ENCODE measurements around the gene SMAD2.
A peak's percentile ranks its signal among the peaks of the same experiment; 100 is the strongest.
"Not testable (repeated sequence)": the region's sequence is repeated elsewhere in the genome, so short reads cannot be mapped to it uniquely, and the experiment has no call there.

Gene SMAD2

GRCh38 chr18:47930199-47930930 is at the start of gene SMAD2:
TSS of gene SMAD2 (minus strand) at chr18:47930659. CDS start at chr18:47896756, 33,903 bp downstream.
- DNase-seq = peak; percentile 83

- no peak for DNase-seq
Measured at GRCh38 chr18:47979611-47980200, 49.2 kb upstream of the SMAD2 start.

- DNase-seq = no peak
Measured at GRCh38 chr18:47978603-47979002, 48.1 kb upstream of the SMAD2 start.

- DNase-seq = no peak
Measured at GRCh38 chr18:47978141-47978540, 47.7 kb upstream of the SMAD2 start.

GRCh38 chr18:47975701-47976100 is 45.2 kb upstream of the SMAD2 start:
- DNase-seq = no peak

- no peak for DNase-seq
Measured at GRCh38 chr18:47975105-47975504, 44.6 kb upstream of the SMAD2 start.

GRCh38 chr18:47970664-47971531 is 40.4 kb upstream of the SMAD2 start:
- no peak for DNase-seq

GRCh38 chr18:47969816-47970215 is 39.4 kb upstream of the SMAD2 start:
- DNase-seq = no peak

- DNase-seq = no peak
Measured at GRCh38 chr18:47968721-47969120, 38.3 kb upstream of the SMAD2 start.

GRCh38 chr18:47968006-47968676 is 37.7 kb upstream of the SMAD2 start:
- DNase-seq = no peak

- DNase-seq = peak; percentile 80
Measured at GRCh38 chr18:47964053-47964452, 33.6 kb upstream of the SMAD2 start.

GRCh38 chr18:47961003-47961402 is 30.5 kb upstream of the SMAD2 start:
- not testable (repeated sequence) for DNase-seq

GRCh38 chr18:47953471-47953931 is 23.0 kb upstream of the SMAD2 start:
- DNase-seq = peak; percentile 12

GRCh38 chr18:47950511-47950910 is 20.1 kb upstream of the SMAD2 start:
- no peak for DNase-seq

- DNase-seq = no peak
Measured at GRCh38 chr18:47949202-47949601, 18.7 kb upstream of the SMAD2 start.

- DNase-seq = no peak
Measured at GRCh38 chr18:47946889-47947288, 16.4 kb upstream of the SMAD2 start.

- DNase-seq = no peak
Measured at GRCh38 chr18:47944972-47945852, 14.8 kb upstream of the SMAD2 start.

- DNase-seq = no peak
Measured at GRCh38 chr18:47936952-47937351, 6.5 kb upstream of the SMAD2 start.

- DNase-seq = no peak
Measured at GRCh38 chr18:47935321-47936055, 5.0 kb upstream of the SMAD2 start.

GRCh38 chr18:47932603-47933002 is 2.1 kb upstream of the SMAD2 start:
- no peak for DNase-seq

GRCh38 chr18:47932190-47932589 is 1.7 kb upstream of the SMAD2 start:
- no peak for DNase-seq

Data from NCI-H2029 (cell line).